PC-9 (cell line): ENCODE results near the gene LRRC32.
A peak's percentile ranks its signal among the peaks of the same experiment; 100 is the strongest.

ENCODE experiments used
- EZH2 ChIP-seq: fragments of 200-600 bp; sonication (generic); IDR thresholded peaks from 2 replicates; pipeline ENCODE4 v1.8.0; 2017; ENCODE audit warnings: antibody characterized with exemption, low read depth
- TF ChIP-seq, protein P1 (sequence below): fragments of 200-600 bp; sonication (generic); conservative IDR thresholded peaks from 2 replicates; pipeline ENCODE4 v1.6.1; 2017; ENCODE audit warnings: mixed run types, antibody characterized with exemption, mild to moderate bottlenecking, moderate library complexity

DNA sequence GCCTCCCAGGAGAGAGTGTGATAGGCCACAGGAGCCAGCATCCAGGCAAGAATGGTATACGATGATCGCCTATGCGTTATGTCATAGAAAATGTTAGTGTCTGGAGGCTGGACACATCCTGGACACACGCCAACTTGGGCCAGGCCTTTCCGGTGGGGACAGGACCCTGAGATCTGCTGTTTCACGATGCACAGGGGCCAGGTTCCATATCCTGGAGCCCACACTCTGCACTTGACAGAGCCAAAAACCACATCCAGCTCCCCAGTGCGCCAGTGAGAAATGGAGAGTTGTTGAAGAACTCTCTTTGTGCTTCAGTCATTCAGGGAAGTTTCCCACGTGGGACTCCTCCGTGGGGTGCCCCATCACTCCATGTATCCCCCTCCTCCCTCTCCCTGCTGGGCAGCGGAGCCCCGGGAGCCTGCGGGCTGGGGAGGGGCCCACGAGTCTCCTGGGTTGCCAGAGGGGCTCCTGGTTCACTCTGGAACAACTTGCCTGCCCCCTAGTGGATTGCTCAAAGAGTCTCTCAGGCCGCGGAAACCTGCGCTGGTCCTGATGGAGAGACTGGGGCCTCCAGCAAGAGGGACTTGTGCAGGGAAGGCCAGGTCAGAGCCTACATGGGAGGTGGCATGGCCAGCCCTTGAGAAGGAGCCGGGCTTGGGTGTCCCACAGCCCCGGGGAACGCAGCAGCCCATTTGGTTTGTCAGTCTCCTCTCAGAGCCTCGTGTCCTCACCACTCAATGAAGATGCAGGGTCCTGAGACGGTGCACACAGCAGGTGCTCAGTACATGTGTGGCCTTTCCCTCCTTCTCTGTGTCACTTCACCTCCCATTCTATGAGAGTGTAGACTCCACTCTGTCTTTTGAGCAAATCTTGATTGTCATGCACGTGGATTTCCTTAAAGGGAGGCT is 10.2 kb upstream of the LRRC32 start:
- TF ChIP-seq, protein P1, sequence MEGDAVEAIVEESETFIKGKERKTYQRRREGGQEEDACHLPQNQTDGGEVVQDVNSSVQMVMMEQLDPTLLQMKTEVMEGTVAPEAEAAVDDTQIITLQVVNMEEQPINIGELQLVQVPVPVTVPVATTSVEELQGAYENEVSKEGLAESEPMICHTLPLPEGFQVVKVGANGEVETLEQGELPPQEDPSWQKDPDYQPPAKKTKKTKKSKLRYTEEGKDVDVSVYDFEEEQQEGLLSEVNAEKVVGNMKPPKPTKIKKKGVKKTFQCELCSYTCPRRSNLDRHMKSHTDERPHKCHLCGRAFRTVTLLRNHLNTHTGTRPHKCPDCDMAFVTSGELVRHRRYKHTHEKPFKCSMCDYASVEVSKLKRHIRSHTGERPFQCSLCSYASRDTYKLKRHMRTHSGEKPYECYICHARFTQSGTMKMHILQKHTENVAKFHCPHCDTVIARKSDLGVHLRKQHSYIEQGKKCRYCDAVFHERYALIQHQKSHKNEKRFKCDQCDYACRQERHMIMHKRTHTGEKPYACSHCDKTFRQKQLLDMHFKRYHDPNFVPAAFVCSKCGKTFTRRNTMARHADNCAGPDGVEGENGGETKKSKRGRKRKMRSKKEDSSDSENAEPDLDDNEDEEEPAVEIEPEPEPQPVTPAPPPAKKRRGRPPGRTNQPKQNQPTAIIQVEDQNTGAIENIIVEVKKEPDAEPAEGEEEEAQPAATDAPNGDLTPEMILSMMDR = peak; percentile 95
- no peak for TF ChIP-seq EZH2
